Panc1 (cell line): Measurements from ENCODE around the gene EP300.

Source experiments
- POLR2AphosphoS5 ChIP-seq: IDR thresholded peaks from 2 replicates; pipeline ENCODE4 v1.6.1; 2012; ENCODE audit warnings: mild to moderate bottlenecking, low read depth, low read length, moderate library complexity
- TF ChIP-seq, protein P1 (sequence below): fragments of 450-650 bp; IDR thresholded peaks from 2 replicates; pipeline ENCODE4 v1.5.1; 2017; ENCODE audit warnings: mild to moderate bottlenecking

DNA sequence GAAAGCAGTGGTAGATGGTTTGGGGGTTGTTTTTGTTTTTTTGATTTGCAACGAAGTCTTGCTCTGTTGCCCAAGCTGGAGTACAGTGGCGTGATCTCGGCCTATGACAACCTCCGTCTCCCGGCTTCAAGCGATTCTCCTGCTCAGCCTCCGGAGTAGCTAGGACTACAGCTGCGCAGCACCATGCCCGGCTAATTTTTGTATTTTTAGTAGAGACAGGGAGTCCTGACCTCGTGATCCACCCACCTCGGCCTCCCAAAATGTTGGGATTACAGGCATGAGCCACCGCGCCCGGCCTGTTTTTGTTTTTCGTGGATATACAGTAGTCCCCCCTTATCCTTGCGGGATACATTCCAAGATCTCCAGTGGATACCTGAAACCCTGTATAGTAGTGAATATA, 6.6 kb downstream of the EP300 start:
- TF ChIP-seq, protein P1, sequence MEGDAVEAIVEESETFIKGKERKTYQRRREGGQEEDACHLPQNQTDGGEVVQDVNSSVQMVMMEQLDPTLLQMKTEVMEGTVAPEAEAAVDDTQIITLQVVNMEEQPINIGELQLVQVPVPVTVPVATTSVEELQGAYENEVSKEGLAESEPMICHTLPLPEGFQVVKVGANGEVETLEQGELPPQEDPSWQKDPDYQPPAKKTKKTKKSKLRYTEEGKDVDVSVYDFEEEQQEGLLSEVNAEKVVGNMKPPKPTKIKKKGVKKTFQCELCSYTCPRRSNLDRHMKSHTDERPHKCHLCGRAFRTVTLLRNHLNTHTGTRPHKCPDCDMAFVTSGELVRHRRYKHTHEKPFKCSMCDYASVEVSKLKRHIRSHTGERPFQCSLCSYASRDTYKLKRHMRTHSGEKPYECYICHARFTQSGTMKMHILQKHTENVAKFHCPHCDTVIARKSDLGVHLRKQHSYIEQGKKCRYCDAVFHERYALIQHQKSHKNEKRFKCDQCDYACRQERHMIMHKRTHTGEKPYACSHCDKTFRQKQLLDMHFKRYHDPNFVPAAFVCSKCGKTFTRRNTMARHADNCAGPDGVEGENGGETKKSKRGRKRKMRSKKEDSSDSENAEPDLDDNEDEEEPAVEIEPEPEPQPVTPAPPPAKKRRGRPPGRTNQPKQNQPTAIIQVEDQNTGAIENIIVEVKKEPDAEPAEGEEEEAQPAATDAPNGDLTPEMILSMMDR, result no peak
- no peak for TF ChIP-seq POLR2AphosphoS5
